Activated CD8-positive, alpha-beta memory T cell treated with anti-CD3 and anti-CD28 coated beads for 24 hours (primary cell): ENCODE measurements around the gene UQCR10.

Experiments
- DNase-seq: peaks from one replicate; pipeline ENCODE4 v3.0.0-alpha.2; 2020

UQCR10 gene

DNA sequence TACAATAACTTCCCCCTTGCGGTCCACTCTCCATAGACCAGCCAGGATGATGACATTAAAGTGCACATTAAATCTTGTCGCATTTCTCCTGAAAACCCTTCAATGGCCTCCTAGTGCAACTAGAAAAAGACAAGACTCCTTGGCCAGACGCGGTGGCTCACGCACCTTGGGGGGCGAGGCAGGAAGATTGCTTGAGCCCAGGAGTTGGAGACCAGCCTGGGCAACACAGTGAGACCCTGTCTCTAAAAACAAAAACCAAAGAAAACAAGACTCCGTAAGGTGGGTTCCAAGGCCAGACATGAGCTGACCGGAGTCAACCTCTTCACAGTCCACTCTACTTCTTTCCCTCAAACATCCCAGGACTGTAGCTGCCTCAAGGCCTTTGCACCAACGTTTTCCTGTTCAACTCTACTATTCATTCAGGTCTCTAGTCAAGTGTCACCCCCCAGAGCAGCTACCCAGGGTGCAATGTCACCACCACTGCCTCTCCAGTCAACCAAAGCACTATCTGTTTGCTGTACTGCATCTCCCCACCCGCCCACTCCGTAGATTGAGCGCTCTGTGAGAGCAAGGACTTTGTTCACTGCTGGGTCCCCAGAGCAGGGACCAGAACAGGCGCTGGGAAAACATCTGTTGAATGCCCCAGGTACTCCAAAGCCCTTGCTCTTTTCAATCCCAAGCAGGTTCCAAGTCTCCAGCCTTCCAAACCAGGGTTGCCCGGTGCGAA lies 1.1 kb upstream of the UQCR10 start:
- DNase-seq: no peak

GRCh38 chr22:29766632-29767170 lies 468 bp upstream of the UQCR10 start, which contains the start of gene ZMAT5:
Gene ZMAT5, minus strand, starts transcription at chr22:29767007. Its CDS starts 18,463 bp downstream, at chr22:29748544.
- DNase-seq: peak; percentile 92

- DNase-seq: no peak
Measured at GRCh38 chr22:29768052-29768693, 1.0 kb downstream of the UQCR10 start.

GRCh38 chr22:29769723-29770321 lies 2.7 kb downstream of the UQCR10 start:
- no peak for DNase-seq

GRCh38 chr22:29772170-29772641 lies 5.0 kb downstream of the UQCR10 start:
- DNase-seq: no peak

GRCh38 chr22:29773233-29773632 lies 6.1 kb downstream of the UQCR10 start:
- DNase-seq: no peak

GRCh38 chr22:29780220-29780619 lies 13.1 kb downstream of the UQCR10 start:
- DNase-seq: no peak

DNA sequence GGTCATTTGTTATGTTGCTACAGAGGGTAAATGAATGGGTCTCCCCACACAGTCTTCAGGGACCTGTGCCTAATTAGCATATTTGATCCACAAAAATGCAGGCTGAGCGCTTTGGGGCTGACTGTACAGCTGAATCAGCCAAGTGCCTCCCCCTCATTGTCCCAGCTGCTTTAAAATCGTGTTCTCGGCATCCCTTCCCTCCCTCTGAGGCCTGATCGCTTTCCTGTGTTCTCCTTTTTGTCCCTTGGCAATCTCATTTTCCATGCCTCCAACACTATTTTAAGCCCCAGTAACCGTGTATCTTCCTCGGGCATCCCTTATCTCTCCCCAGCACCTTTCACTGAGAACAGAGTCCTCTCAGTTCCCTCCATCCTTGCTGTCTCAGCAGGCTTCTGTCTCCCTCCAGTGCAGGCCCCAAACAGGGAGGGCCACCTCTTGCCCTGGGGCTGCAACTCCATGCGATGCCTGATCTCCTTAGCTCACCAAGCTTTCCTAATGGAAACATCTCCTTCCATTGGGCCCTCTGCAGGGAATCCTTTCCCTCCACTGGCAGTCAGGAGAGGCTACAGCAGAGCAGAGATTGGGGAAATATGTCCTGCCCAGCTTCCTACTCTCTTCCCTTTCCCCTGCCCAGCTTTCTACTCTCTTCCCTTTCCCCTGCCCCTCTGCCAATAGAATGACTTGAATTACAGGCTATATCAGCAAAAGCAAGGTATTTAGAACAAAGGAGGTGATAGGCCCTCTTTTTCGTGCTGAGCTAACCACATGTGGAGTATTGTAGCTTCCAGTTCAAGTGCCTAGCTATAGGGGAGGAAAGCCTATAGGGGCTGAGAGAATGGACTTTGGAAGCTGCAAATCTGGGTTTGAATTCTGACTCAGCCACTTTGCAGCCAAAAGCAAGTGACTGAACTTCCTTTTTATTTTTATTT lies 13.8 kb downstream of the UQCR10 start:
- DNase-seq: no peak

DNA sequence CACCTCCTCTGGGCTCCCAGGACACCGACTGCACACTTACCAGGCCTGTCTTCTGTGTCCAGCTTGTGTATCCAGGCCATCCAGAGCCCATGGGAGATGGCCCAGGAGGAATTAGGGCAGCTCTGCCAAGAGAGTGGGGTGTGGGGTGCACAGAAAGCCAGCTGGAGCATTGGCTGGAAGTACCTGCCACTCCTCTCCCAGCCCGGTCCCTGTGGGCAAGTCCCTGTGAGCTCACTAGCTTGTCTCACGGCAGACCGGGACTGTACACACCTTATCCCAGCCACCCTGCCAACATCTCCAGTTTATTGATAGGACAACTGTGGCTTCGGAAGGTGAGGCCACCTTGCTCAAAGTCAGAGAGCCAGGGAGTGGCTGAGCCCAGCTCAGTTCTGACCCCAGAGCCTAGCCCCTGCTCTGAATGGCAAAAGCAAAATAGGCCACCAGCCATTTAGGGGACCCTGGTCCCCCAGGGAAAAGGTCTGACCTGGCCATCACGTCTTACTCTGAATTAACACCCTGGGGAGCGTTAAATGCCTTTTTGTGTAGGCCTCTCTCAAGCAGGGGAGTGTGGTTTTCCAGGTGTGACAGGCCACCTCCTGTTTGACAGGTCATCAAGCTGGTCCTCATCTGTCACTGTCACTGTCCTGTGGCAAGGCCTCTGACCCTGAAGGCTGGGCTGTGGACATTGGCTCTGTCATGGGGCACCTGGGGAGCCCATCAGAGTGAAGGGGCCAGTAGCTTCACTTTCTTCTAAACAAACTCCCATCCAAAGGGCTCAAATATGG lies 15.1 kb downstream of the UQCR10 start:
- DNase-seq: no peak

GRCh38 chr22:29784451-29785361 lies 17.5 kb downstream of the UQCR10 start:
- DNase-seq: no peak

DNA sequence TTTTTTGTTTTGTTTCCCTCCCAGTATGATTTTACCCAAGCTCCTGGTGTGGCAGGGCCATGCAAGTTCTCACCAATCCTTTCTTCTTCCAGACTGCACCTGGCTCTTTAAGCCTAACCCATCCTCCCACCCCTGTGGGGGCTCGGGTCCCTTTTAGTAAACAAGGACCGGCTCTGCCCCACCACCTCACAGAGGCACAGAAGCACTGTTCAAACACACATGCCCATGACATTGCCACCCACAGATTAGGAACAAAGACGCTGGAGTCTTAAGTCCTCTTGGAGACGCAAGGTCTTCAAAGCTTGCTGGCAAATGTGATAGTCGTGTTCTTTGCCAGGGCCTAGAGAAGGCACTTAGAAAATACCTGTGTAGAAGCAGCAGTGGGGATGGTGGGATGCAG lies 18.9 kb downstream of the UQCR10 start:
- no peak for DNase-seq

GRCh38 chr22:29787371-29787980 lies 20.3 kb downstream of the UQCR10 start:
- no peak for DNase-seq

DNA sequence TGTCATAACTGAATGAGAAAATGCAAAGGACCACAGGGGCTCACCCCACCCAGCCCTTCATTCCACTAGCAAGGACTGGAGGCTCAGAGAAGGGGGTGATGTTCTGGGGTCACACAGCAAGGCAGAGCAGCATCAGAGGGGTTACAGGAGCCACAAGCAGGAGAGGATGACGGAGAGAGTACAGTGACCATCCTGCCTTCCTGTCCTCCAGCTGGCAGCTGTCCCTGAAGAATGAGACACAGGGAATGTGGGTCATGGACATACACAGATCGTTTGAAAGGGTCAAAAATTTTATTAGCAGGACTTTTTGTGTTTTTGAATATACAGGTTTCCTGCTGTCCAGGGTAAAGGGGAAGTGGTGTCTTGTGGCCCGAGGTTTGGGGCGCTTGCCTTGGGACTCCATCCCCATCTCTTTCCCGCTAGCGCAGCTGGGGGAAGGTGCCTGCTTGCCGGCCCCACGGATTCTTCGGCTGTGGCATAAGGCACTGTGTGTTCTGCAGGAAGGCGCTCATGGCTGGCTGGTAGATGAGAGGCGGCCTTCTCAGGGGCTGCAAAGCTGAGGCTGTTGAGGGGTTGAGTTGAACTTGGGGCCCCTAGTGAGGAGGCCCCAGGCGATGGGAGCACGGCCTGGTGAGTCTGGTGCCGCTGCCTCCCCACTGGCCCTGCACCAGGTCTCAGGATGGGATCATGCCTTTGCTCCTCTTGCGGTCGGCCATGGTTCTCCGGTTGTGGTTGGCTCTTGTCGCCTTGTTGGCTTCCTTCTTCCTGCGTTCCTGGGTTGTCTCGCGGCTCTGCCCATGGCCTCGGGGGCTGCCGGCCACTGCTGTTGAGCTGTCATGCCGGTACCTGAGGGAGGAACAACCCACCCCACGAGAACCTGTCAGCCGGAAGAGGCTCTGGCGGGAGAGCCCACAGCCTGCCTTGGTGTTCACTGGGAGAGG lies 21.4 kb downstream of the UQCR10 start:
- no peak for DNase-seq

GRCh38 chr22:29790061-29790460 lies 22.9 kb downstream of the UQCR10 start:
- no peak for DNase-seq

DNA sequence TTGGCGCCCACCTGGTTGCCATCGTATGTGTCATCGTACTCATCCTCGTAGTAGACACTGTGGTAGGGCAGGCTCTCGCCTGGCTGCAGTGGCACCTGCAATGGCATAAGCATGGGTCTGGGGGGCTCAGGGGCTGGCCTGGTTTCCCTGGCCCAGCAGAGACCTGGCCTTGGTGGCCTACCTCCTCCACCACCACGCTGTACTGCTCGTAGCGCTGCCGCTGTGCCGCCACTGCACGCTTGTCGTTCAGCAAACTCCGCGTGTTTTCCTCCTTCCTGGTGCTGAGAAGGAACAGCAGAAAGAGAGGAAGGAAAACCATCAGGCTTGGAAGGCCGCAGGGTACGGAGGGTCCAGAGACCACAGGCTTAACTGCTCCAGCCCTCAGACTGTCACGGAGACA lies 26.2 kb downstream of the UQCR10 start:
- DNase-seq: no peak

DNA sequence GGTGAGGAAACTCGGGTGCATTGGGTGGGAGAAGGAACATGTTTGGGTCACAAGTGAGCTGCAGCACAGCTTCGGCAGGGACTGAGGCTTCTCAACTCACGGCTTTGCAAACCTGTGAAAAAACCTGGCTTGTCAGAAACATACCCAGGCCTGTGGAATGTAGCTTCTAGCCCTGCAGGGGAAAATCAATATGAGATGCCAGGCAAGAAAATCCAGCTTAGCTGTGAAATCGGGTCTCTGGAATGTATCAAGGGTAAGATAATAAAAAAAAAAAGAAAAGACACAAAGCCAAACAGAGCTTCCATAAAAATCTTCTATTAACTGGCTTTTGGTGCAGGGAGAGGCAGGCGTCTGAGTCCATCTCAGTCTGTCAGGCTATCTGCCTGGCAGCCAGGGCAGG lies 28.5 kb downstream of the UQCR10 start:
- DNase-seq: no peak

DNA sequence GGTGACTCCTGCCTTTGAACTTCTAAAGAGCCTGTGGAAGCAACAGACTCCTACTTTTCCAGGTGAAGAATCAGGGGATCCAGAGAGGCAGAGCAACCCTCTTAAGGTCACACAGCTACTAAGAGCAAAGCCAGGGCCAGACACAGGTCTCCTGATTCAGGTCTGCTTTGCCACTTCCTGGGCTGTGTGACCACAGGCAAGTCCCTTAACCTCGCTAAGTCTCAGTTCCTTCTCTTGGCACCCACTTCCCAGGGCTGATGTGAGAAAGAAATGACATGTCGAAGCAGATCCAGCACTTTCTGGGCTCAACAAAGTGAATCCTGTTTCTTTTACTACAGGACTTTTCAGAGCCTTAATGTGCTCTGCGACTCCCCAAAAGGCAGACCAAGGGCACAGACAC lies 30.2 kb downstream of the UQCR10 start:
- DNase-seq: no peak

DNA sequence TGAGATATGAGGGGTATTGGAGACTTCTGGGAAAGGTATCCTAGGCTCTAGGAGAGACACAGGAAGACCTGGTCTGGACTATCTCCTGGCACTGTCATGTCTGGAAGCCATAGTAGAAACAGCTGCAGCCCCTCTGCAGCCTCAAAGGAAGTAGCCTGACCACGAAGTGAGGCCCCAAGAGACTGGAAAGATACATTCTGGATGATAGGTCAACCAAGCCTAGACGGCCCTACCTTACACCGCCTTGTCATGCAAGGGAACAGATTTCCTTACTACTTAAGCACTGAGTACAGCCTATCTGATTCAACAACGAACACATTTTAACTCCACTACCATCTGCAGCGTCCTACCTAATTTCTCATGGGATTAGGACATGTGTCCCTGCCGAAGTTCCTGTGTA lies 31.1 kb downstream of the UQCR10 start:
- DNase-seq: no peak

DNA sequence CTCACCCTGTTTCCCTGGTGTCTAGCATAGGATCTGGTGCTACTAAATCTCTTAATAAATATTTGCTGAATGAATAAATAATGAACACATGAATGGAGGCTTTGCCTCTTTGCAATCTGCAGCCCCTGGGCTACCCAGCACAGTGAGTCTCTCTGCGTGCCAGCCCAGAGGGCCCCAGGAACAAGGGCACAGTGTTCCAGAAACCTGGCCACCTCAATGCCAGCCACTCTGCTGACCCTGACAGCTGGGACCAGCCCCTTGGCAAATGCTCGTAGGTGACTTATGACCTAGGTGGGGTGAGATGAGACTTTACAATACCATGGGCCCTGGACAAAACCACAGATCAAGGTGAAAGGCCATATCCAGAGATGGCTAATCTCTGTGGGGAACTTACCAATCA lies 31.6 kb downstream of the UQCR10 start:
- no peak for DNase-seq
